HG02981 (cell line): Measurements from ENCODE around the gene TUBE1.

Source experiments
- ATAC-seq: cut with Tn5 transposase; IDR thresholded peaks from one replicate; pipeline ENCODE4 v1.9.1; 2021; ENCODE audit warnings: mild to moderate bottlenecking, moderate library complexity; ENCODE audit not compliant: unreplicated experiment

Gene TUBE1

GRCh38 chr6:112037783-112038216 is 49.5 kb downstream of the TUBE1 start:
- no peak for ATAC-seq

- ATAC-seq, result no peak
Measured at GRCh38 chr6:112036088-112036637, 51.1 kb downstream of the TUBE1 start.

DNA sequence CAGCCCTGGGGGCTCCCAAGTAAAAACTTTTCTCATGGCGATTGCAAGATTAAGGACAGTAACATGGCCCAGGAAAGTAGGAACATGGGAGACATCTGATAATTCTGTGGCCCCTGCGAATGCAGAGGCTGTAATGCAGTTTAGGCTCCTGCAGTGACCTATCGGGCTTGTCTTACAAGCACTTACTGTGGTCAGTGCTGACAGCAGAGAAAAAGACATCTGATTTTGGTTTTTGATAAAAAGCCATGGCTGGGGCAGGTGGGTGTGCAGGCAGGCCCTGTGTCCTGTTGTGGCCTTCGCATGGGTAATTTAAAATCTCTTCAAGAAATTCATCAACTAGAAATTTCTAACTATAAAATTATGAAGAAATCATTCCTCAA is 52.7 kb downstream of the TUBE1 start:
- ATAC-seq, result no peak

GRCh38 chr6:112033791-112034615 is 53.3 kb downstream of the TUBE1 start:
- ATAC-seq, result no peak

- ATAC-seq, result no peak
Measured at GRCh38 chr6:112032728-112033127, 54.6 kb downstream of the TUBE1 start.

- no peak for ATAC-seq
Measured at GRCh38 chr6:112031960-112032359, 55.3 kb downstream of the TUBE1 start.

- no peak for ATAC-seq
Measured at GRCh38 chr6:112030961-112031660, 56.2 kb downstream of the TUBE1 start.

DNA sequence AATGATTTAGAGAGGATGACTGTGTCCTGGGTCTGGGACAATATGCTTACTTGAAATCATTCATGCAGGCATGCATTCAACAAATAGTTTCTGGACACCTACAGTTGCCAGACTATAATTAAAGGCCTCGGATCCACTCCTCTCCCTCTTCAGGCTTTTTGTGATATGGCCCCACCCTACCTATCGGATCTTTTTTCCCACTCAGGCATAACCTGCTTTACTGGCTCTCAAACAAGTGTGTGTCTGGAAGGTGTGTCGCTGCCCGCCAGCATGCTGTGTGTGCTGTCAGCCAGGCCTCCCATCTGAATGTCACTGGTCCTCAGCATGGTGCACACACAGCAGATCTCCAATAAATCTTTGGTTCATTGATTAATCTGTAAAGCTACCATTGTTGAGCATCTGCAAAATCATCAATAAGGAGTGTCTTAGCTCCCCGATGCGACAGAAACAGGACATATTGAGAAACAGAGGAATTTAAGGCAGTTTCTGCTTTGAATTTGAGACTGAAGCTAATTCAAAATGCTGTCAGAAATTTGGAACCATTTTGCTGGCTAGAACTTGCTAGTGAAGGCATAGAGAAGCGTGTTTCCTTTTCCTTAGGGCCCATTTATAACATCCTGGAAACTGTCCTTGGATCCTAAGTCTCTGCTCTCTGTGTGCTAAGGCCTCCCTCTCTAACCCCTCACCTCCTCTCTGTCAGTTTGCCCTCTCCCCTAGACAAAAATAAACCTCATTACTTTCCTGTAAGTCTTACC is 56.9 kb downstream of the TUBE1 start:
- no peak for ATAC-seq

DNA sequence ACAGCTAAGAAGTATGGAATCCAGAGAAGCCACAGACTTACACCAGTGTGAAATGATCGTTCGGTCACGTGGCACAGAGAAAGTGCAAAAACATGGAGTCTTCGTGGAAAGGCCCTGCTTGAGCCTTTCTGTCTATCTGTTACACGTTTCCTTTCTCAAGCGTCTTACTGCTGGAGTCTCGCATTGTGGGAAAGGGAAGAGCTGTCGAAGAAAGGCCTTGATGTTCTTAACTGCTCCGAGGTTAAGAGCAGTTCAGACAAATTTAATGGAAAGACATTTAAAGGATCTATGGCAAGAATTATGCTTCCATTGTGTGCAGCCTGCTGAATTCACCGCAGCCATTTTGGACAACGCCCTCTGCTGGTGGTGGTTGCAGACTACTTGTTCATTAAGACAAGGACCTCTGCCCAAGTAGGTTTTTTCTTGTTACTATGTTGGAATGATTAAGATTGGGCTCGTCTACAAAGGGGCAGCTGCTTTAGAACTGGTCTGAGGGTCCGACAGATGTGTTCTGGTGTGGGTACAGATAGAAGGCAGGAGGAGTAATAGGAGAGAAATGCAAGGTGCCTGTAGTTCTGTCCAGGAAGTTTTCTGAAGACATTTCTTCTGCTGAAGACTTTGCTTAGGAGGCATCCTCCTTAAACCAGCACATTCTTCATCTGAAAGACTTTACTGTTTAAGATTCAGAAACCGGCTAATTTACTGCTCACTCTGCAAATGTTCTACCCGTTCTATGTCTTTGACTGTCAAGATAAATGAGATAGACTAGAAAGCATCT is 58.0 kb downstream of the TUBE1 start:
- ATAC-seq, result no peak

GRCh38 chr6:112027942-112028674 is 59.2 kb downstream of the TUBE1 start:
- ATAC-seq, result peak; percentile 41

DNA sequence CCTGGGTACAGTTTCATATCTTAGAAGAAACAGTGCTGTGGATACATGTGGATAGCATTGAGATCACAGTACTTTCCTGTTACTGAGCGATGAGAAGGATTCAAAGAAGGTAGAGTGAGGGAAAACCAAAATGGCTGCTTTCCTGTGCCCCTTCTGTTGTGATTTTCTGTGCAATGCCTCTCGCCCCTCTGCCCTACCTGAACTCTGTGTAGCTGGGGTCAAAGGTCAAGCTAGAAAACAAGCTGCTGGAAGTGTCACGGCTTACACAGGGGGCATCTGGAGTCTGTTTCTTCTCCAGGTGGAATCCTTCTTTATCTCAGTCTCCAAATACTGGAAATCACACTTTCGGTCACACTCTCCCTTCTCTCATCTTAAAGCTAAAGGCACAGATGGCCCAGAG is 60.3 kb downstream of the TUBE1 start:
- no peak for ATAC-seq

DNA sequence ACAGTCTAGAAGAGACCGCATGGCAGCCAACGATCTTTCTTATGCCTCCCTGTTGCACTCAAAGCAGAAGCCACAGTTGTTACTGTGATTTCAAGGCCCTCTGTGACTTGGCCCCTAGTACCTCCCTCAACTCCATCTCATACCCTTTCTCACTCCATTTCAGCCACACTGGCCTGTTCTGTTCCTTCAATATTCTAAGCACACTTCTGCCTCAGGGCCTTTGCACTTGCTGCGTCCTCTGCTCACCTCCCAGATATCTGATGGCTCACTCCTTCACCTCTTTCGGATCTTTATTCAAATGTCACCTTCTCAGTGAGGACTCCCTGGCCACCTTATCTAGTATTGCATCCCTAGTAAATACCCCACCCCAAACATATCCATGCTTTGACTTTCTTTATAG is 62.8 kb downstream of the TUBE1 start:
- no peak for ATAC-seq

GRCh38 chr6:112022749-112023148 is 64.5 kb downstream of the TUBE1 start:
- ATAC-seq, result no peak

GRCh38 chr6:112021691-112022310 is 65.5 kb downstream of the TUBE1 start:
- ATAC-seq, result no peak
